Measurements from ENCODE around the gene NKD2.

DNA sequence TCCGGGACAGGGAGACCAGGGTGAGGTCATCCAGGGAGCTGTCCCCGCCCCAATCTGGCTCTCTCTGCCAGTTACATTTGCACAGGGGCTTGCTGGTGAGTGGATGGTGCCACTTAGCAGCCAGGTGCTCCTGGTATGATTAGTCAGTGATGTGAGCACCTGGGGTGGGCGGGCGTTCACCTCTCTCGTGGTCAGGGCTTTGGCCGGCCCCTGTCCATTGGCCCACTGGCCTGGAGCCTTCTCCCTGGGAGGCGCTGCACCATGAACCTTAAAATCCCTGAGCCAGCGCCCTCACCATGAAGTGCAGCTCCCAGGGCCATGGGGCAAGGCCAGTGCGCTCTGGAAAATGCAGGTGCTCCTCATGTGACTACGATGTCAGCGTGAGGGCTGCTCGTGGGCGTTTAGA lies 2.0 kb downstream of the NKD2 start:
- TF ChIP-seq, protein P1, sequence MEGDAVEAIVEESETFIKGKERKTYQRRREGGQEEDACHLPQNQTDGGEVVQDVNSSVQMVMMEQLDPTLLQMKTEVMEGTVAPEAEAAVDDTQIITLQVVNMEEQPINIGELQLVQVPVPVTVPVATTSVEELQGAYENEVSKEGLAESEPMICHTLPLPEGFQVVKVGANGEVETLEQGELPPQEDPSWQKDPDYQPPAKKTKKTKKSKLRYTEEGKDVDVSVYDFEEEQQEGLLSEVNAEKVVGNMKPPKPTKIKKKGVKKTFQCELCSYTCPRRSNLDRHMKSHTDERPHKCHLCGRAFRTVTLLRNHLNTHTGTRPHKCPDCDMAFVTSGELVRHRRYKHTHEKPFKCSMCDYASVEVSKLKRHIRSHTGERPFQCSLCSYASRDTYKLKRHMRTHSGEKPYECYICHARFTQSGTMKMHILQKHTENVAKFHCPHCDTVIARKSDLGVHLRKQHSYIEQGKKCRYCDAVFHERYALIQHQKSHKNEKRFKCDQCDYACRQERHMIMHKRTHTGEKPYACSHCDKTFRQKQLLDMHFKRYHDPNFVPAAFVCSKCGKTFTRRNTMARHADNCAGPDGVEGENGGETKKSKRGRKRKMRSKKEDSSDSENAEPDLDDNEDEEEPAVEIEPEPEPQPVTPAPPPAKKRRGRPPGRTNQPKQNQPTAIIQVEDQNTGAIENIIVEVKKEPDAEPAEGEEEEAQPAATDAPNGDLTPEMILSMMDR (IDR thresholded peaks at IDR 0.05) = no peak
- TF ChIP-seq NR1H2 (CRISPR knock-in tag; IDR thresholded peaks at IDR 0.05) = no peak
- TF ChIP-seq MYBL2 (CRISPR knock-in tag; IDR thresholded peaks at IDR 0.05) = no peak
- TF ChIP-seq, protein P2, sequence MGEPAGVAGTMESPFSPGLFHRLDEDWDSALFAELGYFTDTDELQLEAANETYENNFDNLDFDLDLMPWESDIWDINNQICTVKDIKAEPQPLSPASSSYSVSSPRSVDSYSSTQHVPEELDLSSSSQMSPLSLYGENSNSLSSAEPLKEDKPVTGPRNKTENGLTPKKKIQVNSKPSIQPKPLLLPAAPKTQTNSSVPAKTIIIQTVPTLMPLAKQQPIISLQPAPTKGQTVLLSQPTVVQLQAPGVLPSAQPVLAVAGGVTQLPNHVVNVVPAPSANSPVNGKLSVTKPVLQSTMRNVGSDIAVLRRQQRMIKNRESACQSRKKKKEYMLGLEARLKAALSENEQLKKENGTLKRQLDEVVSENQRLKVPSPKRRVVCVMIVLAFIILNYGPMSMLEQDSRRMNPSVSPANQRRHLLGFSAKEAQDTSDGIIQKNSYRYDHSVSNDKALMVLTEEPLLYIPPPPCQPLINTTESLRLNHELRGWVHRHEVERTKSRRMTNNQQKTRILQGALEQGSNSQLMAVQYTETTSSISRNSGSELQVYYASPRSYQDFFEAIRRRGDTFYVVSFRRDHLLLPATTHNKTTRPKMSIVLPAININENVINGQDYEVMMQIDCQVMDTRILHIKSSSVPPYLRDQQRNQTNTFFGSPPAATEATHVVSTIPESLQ (CRISPR knock-in tag; IDR thresholded peaks at IDR 0.05) = no peak
- no peak for TF ChIP-seq NR3C1 (CRISPR knock-in tag; conservative IDR thresholded peaks at IDR 0.05; ENCODE audit: low read depth)
- no peak for TF ChIP-seq USF2 (CRISPR knock-in tag; IDR thresholded peaks at IDR 0.05)
- no peak for TF ChIP-seq CREB1 (CRISPR knock-in tag; IDR thresholded peaks at IDR 0.05)
- TF ChIP-seq, protein P3, sequence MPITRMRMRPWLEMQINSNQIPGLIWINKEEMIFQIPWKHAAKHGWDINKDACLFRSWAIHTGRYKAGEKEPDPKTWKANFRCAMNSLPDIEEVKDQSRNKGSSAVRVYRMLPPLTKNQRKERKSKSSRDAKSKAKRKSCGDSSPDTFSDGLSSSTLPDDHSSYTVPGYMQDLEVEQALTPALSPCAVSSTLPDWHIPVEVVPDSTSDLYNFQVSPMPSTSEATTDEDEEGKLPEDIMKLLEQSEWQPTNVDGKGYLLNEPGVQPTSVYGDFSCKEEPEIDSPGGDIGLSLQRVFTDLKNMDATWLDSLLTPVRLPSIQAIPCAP (CRISPR knock-in tag; IDR thresholded peaks at IDR 0.05) = no peak
- TF ChIP-seq SMAD3 (CRISPR knock-in tag; IDR thresholded peaks at IDR 0.05; ENCODE audit: borderline replicate concordance) = no peak
- no peak for TF ChIP-seq FOXP1 (CRISPR knock-in tag; IDR thresholded peaks at IDR 0.05; ENCODE audit: borderline replicate concordance)
- no peak for TF ChIP-seq ESRRA (CRISPR knock-in tag; IDR thresholded peaks at IDR 0.05; ENCODE audit: borderline replicate concordance)

Data from WTC11 (cell line).